H1 (cell line): Measurements from ENCODE around the gene PTPN18. TPM values are rescaled to one million over a fixed set of nuclear protein-coding genes. Genes with fewer than 3 reads are reported as not detected.

Experiments
- CTCF ChIA-PET: fragments of 300-600 bp; sonication (Branson Sonifier 250); formaldehyde crosslinking; loops from one replicate; lab custom pipeline; 2021; ENCODE audit not compliant: partially characterized antibody; lab: Charles Lee
- POLR2A ChIA-PET: fragments of 300-600 bp; sonication (Branson Sonifier 250); formaldehyde crosslinking; loops from one replicate; lab custom pipeline; 2021; ENCODE audit warnings: inconsistent platforms; ENCODE audit not compliant: partially characterized antibody; lab: Charles Lee
- DNase-seq, 2 experiments: peaks; one replicate each; pipeline versions ENCODE4 v3.0.0 to v3.0.0-alpha.2; 2010 to 2022; ENCODE audit warnings: low spot score in 2 of 2, low read depth in 1 of 2, mixed read lengths in 1 of 2
- FAIRE-seq: peaks from 2 replicates; lab custom pipeline; 2011; peaks lifted over from hg19 to GRCh38; lab: Jason Lieb, UNC
- H2AFZ ChIP-seq: 2 replicates; pipeline ENCODE4 v1.8.1; 2012; ENCODE audit warnings: low read length, inconsistent platforms
- H2AK5ac ChIP-seq: 2 replicates; pipeline ENCODE4 v1.6.1; 2013; ENCODE audit warnings: low read depth, low read length
- H2BK120ac ChIP-seq: replicated peaks from 2 replicates; pipeline ENCODE3; 2013; ENCODE audit warnings: low read depth, low read length, inconsistent platforms
- H2BK12ac ChIP-seq: 2 replicates; pipeline ENCODE4 v1.6.1; 2013; ENCODE audit warnings: low read depth, low read length
- H2BK15ac ChIP-seq: 2 replicates; pipeline ENCODE4 v1.6.1; 2013; ENCODE audit warnings: low read length
- H2BK20ac ChIP-seq: 2 replicates; pipeline ENCODE4 v1.6.1; 2013; ENCODE audit warnings: low read length
- H2BK5ac ChIP-seq: 2 replicates; pipeline ENCODE4 v1.6.1; 2013; ENCODE audit warnings: low read depth, low read length
- H3K14ac ChIP-seq: 2 replicates; pipeline ENCODE4 v1.6.1; 2013; ENCODE audit warnings: inconsistent platforms; ENCODE audit not compliant: insufficient read length
- H3K18ac ChIP-seq: 2 replicates; pipeline ENCODE4 v1.6.1; 2013; ENCODE audit warnings: low read length; ENCODE audit errors: extremely low read depth
- H3K23ac ChIP-seq: 2 replicates; pipeline ENCODE4 v1.6.1; 2013; ENCODE audit warnings: inconsistent platforms; ENCODE audit not compliant: insufficient read length
- H3K23me2 ChIP-seq: 2 replicates; pipeline ENCODE4 v1.6.1; 2013; ENCODE audit warnings: low read depth, low read length
- H3K27ac ChIP-seq: 2 replicates; pipeline ENCODE4 v1.6.1; 2011; ENCODE audit warnings: low read depth, low read length, inconsistent platforms
- H3K27me3 ChIP-seq, 4 experiments: replicated peaks in 1 of 4; 1 replicate in 1 of 4; 2 replicates in 3 of 4; pipeline versions ENCODE4 v1.6.1 to v1.8.1; 2011 to 2013; ENCODE audit warnings: low read length in 3 of 4, mild to moderate bottlenecking in 3 of 4, inconsistent platforms in 2 of 4, mixed read lengths in 2 of 4, moderate library complexity in 1 of 4; ENCODE audit not compliant: control insufficient read depth in 3 of 4, insufficient read depth in 3 of 4; ENCODE audit errors: extremely low read depth in 1 of 4
- H3K36me3 ChIP-seq, 4 experiments: 2 replicates each; pipeline versions ENCODE4 v1.6.1 to v1.8.1; 2011 to 2013; ENCODE audit warnings: mild to moderate bottlenecking in 4 of 4, low read length in 3 of 4, moderate library complexity in 2 of 4, control low read depth in 1 of 4, inconsistent platforms in 1 of 4; ENCODE audit not compliant: insufficient read depth in 4 of 4, control insufficient read depth in 2 of 4
- H3K4ac ChIP-seq: replicated peaks from 2 replicates; pipeline ENCODE3; 2013; ENCODE audit warnings: low read length, low read depth, mixed read lengths, inconsistent platforms; ENCODE audit not compliant: insufficient read length
- H3K4me1 ChIP-seq, 4 experiments: replicated peaks in 1 of 4; 1 replicate in 1 of 4; 2 replicates in 3 of 4; pipeline versions ENCODE4 v1.6.1 to v1.8.1; 2011 to 2013; ENCODE audit warnings: low read length in 3 of 4, inconsistent platforms in 2 of 4, mixed read lengths in 1 of 4; ENCODE audit not compliant: insufficient read depth in 4 of 4, control insufficient read depth in 3 of 4
- H3K4me2 ChIP-seq, 2 experiments: 2 replicates each; pipeline versions ENCODE4 v1.6.1 to v1.8.1; 2011 to 2013; ENCODE audit warnings: low read depth in 2 of 2, low read length in 2 of 2, control low read depth in 1 of 2, inconsistent platforms in 1 of 2, mild to moderate bottlenecking in 1 of 2; ENCODE audit not compliant: insufficient read depth in 1 of 2
- H3K4me3 ChIP-seq, 4 experiments: fragments of 200-600, 300-600 bp in 1 of 4; sonication (generic), shearing (Covaris generic), sonication (Bioruptor Twin) in 1 of 4; 2 replicates each; pipeline versions ENCODE4 v1.5.1 to v1.8.1; 2011 to 2016; ENCODE audit warnings: low read length in 4 of 4, low read depth in 3 of 4, control low read depth in 2 of 4, inconsistent platforms in 2 of 4, mild to moderate bottlenecking in 2 of 4, mixed read lengths in 1 of 4, moderate library complexity in 1 of 4; ENCODE audit not compliant: insufficient read depth in 2 of 4; ENCODE audit errors: extremely low read depth in 1 of 4
- H3K56ac ChIP-seq: replicated peaks from 2 replicates; pipeline ENCODE3; 2013; ENCODE audit warnings: low read depth, mild to moderate bottlenecking, mixed read lengths, low read length, inconsistent platforms; ENCODE audit not compliant: insufficient read length
- H3K79me1 ChIP-seq: 2 replicates; pipeline ENCODE4 v1.6.1; 2013; ENCODE audit warnings: low read depth, low read length, control low read depth
- H3K79me2 ChIP-seq, 2 experiments: 2 replicates each; pipeline versions ENCODE4 v1.6.1 to v1.8.1; 2012 to 2013; ENCODE audit warnings: low read length in 2 of 2, mild to moderate bottlenecking in 2 of 2, inconsistent platforms in 1 of 2; ENCODE audit not compliant: insufficient read depth in 2 of 2, control insufficient read depth in 1 of 2
- H3K9ac ChIP-seq, 4 experiments: replicated peaks in 1 of 4; 1 replicate in 1 of 4; 2 replicates in 3 of 4; pipeline versions ENCODE4 v1.6.1 to v1.8.1; 2011 to 2013; ENCODE audit warnings: low read depth in 3 of 4, low read length in 3 of 4, control low read depth in 2 of 4, mild to moderate bottlenecking in 2 of 4, moderate library complexity in 2 of 4, inconsistent platforms in 1 of 4; ENCODE audit errors: extremely low read depth in 1 of 4
- H3K9me3 ChIP-seq, 2 experiments: 2 replicates each; pipeline versions ENCODE4 v1.6.1 to v1.8.1; 2012 to 2013; ENCODE audit warnings: mild to moderate bottlenecking in 2 of 2, moderate library complexity in 2 of 2, control low read depth in 1 of 2, inconsistent platforms in 1 of 2, low read depth in 1 of 2, low read length in 1 of 2, mixed read lengths in 1 of 2; ENCODE audit not compliant: insufficient read depth in 2 of 2
- H4K20me1 ChIP-seq, 2 experiments: replicated peaks in 1 of 2; 2 replicates each; pipeline versions ENCODE3 to v1.8.1; 2011 to 2013; ENCODE audit warnings: inconsistent platforms in 2 of 2, low read length in 2 of 2, mild to moderate bottlenecking in 1 of 2; ENCODE audit not compliant: insufficient read depth in 2 of 2, control insufficient read depth in 1 of 2
- H4K5ac ChIP-seq: 2 replicates; pipeline ENCODE4 v1.6.1; 2013; ENCODE audit warnings: low read length, low read depth, mixed read lengths, inconsistent platforms; ENCODE audit not compliant: insufficient read length
- H4K8ac ChIP-seq: 2 replicates; pipeline ENCODE4 v1.8.0; 2013; ENCODE audit warnings: mild to moderate bottlenecking, moderate library complexity, low read length, inconsistent platforms; ENCODE audit not compliant: insufficient read depth; ENCODE audit errors: extremely low read depth
- H4K91ac ChIP-seq: replicated peaks from 2 replicates; pipeline ENCODE3; 2013; ENCODE audit warnings: low read length, mixed read lengths, inconsistent platforms; ENCODE audit not compliant: insufficient read length
- CTBP2 ChIP-seq: IDR thresholded peaks from 2 replicates; pipeline ENCODE4 v1.7.0; 2011; ENCODE audit warnings: borderline replicate concordance, mild to moderate bottlenecking, moderate library complexity, mixed read lengths, low read length; ENCODE audit not compliant: insufficient read depth, insufficient read length
- EZH2 ChIP-seq: fragments of 200-600 bp; sonication (generic); IDR thresholded peaks from 2 replicates; pipeline ENCODE4 v1.7.1; 2012; ENCODE audit warnings: low read depth, mild to moderate bottlenecking, moderate library complexity, low read length, inconsistent platforms; ENCODE audit not compliant: severe bottlenecking
- RAD21 ChIP-seq, 2 experiments: IDR thresholded peaks in 1 of 2; conservative IDR thresholded peaks in 1 of 2; 2 replicates each; pipeline ENCODE4 v1.6.1; 2011; ENCODE audit warnings: low read depth in 2 of 2, low read length in 2 of 2, improper control_type of control experiment in 1 of 2, inconsistent platforms in 1 of 2, mild to moderate bottlenecking in 1 of 2, moderate library complexity in 1 of 2
- RXRA ChIP-seq: IDR thresholded peaks from 2 replicates; pipeline ENCODE4 v1.6.1; 2011; ENCODE audit warnings: low read depth, mild to moderate bottlenecking, low read length, moderate library complexity; ENCODE audit not compliant: insufficient read depth
- SAP30 ChIP-seq: fragments of 300-600 bp; sonication (generic); IDR thresholded peaks from 2 replicates; pipeline ENCODE4 v1.7.1; 2012; ENCODE audit warnings: low read length, moderate library complexity, mild to moderate bottlenecking, inconsistent platforms; ENCODE audit not compliant: insufficient read depth, insufficient replicate concordance
- WGBS, 2 experiments: shearing (Covaris generic) in 1 of 2; methylation state at CpG; one replicate each; pipeline versions ENCODE4 v1.1.6 to v1.1.7; 2013 to 2015; ENCODE audit warnings: low lambda C conversion rate in 2 of 2, mixed read lengths in 2 of 2, inconsistent platforms in 1 of 2, low coverage in 1 of 2, missing lambda C conversion rate in 1 of 2; ENCODE audit not compliant: insufficient replicate concordance in 2 of 2, insufficient coverage in 1 of 2, insufficient read length in 1 of 2; ENCODE audit errors: extremely low coverage in 1 of 2, missing lambda C conversion rate in 1 of 2; 5-methylcytosine and 5-hydroxymethylcytosine counted together
- polyA plus RNA-seq, 7 experiments: library from polyadenylated mRNA; depleted of rRNA in 3 of 7; stranded (reverse) in 5 of 7; unstranded in 2 of 7; fragments of >200 nt in 5 of 7; fragments of 200-250 nt in 2 of 7; gene quantifications; 1 replicate in 5 of 7; 2 replicates in 1 of 7; 4 replicates in 1 of 7; pipeline versions ENCODE4 v1.2.1 to v1.2.3, GENCODE V29; 2011 to 2013; ENCODE audit warnings: missing spikeins in 2 of 7, mixed read lengths in 2 of 7
- total RNA-seq: library from RNA; stranded (reverse); fragmentation: NEBNext Ultra II Directional; extraction: Animal tissue kit (Norgen Biotek cat#: 25700); gene quantifications from 2 replicates; pipeline ENCODE4 v1.2.1, GENCODE V29; 2021
- TF ChIP-seq, protein P1 (sequence below), 3 experiments: IDR thresholded peaks; 1 replicate in 2 of 3; 2 replicates in 1 of 3; pipeline versions ENCODE4 v1.5.1 to v1.6.1; 2011; ENCODE audit warnings: low read length in 3 of 3, mild to moderate bottlenecking in 3 of 3, inconsistent platforms in 2 of 3, low read depth in 1 of 3, moderate library complexity in 1 of 3; ENCODE audit not compliant: insufficient read depth in 1 of 3; ENCODE audit errors: control extremely low read depth in 1 of 3

The PTPN18 gene
- total and polyA plus RNA-seq, 2 of the 8 experiments (the other 6 are each of a cell fraction or from before 2014, with no cell fraction given), result 13.2 to 14.7 TPM

DNA sequence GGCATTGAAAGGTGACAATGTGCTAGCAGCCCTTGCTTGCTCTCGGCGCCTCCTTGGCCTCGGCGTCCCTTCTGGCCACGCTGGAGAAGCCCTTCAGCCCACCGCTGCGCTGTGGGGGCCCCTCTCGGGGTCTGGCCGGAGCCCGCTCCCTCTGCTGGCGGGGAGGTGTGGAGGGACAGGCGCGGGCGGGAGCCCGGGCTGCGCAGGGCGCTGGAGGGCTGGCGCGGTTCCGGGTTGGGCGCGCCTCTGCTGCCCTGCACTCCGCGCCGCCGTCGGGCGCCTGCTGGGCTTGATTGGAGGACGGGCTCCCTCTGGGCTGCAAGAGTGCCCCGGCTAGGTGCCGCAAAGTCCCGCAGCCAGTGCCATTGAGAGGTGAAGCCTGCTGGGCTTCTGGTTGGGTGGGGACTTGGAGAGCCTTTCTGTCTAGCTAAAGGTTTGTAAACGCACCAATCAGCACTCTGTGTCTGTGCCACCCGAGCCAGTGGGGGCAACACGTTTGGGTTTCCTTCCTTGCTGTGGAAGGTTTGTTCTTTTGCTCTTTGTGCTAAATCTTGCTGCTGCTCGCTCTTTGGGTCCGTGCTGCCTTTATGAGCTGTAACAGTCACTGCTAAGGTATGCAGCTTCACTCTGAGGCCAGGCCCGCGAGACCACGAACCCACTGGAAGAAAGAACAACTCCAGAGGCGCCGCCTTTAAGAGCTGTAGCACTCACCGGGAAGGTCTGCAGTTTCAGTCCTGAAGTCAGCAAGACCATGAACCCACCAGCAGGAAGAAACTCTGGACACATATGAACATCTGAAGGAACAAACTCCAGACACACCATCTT lies 27.9 kb upstream of the PTPN18 start:
- no peak overlapping the region for H3K27ac ChIP-seq
- no peak overlapping the region for H3K4ac ChIP-seq
- no peak overlapping the region for H2BK120ac ChIP-seq
- H2AFZ ChIP-seq, result peak overlapping the region; percentile 98
- no peak overlapping the region; the same call in 1 of the 2 replicates for H4K8ac ChIP-seq
- H3K23ac ChIP-seq, result no peak overlapping the region
- H4K5ac ChIP-seq, result no peak overlapping the region
- no peak overlapping the region for H2BK5ac ChIP-seq
- no peak overlapping the region for H2BK15ac ChIP-seq
- no peak overlapping the region for H2BK20ac ChIP-seq
- H3K4me1 ChIP-seq, result no peaks in the 10 kb centered on the region; a peak in 5 of 7 replicates
- peak overlapping the region in 2 of 4 experiments; percentile 33 to 46; a peak in 4 of 8 replicates for H3K4me3 ChIP-seq
- no peak overlapping the region for H2BK12ac ChIP-seq
- H3K9me3 ChIP-seq, result peaks cover 0 to 4% of the 10 kb centered on the region in 2 experiments; a peak in 1 of 4 replicates
- no peak overlapping the region for H3K18ac ChIP-seq
- 75% methylated on average over 35 of the region's 43 CpGs; no CpG with 5 or more reads in 1 of the 2 experiments for WGBS, 2 experiments
- H4K20me1 ChIP-seq, result no peaks in the 10 kb centered on the region
- H3K36me3 ChIP-seq, result no peaks in the 10 kb centered on the region
- peak overlapping the region; percentile 48 to 67 for H3K4me2 ChIP-seq
- no peak overlapping the region for H3K14ac ChIP-seq
- ChIA-PET POLR2A (interaction anchor here (0.6 to 1.8 kb wide), 4 partner anchors 9 to 157 kb away, joined by 3 to 9 read pairs (median 4); no protein-coding TSS in a partner anchor), CTCF (interaction anchor here (0.7 to 7.3 kb wide), 6 partner anchors 11 to 39 kb away, joined by 3 to 40 read pairs (median 4); no protein-coding TSS in a partner anchor)
- no peak overlapping the region for H3K56ac ChIP-seq
- H3K9ac ChIP-seq, result no peak overlapping the region; a peak in 1 of 7 replicates
- no peak overlapping the region for H2AK5ac ChIP-seq
- DNase-seq, result peak; percentile 13 to 80
- FAIRE-seq, result no peak
- H3K23me2 ChIP-seq, result no peaks in the 10 kb centered on the region
- no peaks in the 10 kb centered on the region for H3K79me1 ChIP-seq
- H3K79me2 ChIP-seq, result no peaks in the 10 kb centered on the region
- no peak overlapping the region for H4K91ac ChIP-seq
- peaks cover 0 to 2% (median 0%) of the 10 kb centered on the region in 4 experiments; a peak in 1 of 7 replicates for H3K27me3 ChIP-seq
- TF ChIP-seq CTBP2 (peak; percentile 32), RAD21 (IDR thresholded peaks at IDR 0.05 in 1 of 2, conservative IDR thresholded peaks at IDR 0.05 in 1 of 2; ENCODE audit: low read depth in 2 of 2, low read length in 2 of 2) (peak; percentile 17 to 48; a peak in 3 of 4 replicates), SAP30 (no peak), RXRA (no peak), EZH2 (peak; percentile 26)
- TF ChIP-seq, protein P1, sequence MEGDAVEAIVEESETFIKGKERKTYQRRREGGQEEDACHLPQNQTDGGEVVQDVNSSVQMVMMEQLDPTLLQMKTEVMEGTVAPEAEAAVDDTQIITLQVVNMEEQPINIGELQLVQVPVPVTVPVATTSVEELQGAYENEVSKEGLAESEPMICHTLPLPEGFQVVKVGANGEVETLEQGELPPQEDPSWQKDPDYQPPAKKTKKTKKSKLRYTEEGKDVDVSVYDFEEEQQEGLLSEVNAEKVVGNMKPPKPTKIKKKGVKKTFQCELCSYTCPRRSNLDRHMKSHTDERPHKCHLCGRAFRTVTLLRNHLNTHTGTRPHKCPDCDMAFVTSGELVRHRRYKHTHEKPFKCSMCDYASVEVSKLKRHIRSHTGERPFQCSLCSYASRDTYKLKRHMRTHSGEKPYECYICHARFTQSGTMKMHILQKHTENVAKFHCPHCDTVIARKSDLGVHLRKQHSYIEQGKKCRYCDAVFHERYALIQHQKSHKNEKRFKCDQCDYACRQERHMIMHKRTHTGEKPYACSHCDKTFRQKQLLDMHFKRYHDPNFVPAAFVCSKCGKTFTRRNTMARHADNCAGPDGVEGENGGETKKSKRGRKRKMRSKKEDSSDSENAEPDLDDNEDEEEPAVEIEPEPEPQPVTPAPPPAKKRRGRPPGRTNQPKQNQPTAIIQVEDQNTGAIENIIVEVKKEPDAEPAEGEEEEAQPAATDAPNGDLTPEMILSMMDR (IDR thresholded peaks at IDR 0.05; ENCODE audit: control extremely low read depth in 1 of 3, insufficient read depth in 1 of 3, low read depth in 1 of 3, low read length in 3 of 3), result peak; percentile 32 to 60 (median 41)
